ENCODE data around the gene ATXN1. TPM values are rescaled to one million over a fixed set of nuclear protein-coding genes. Genes with fewer than 3 reads are reported as not detected.

ATXN1 gene
- total and polyA plus RNA-seq, 2 donors from 2014 or later, result 4.2 to 58.2 TPM

DNA sequence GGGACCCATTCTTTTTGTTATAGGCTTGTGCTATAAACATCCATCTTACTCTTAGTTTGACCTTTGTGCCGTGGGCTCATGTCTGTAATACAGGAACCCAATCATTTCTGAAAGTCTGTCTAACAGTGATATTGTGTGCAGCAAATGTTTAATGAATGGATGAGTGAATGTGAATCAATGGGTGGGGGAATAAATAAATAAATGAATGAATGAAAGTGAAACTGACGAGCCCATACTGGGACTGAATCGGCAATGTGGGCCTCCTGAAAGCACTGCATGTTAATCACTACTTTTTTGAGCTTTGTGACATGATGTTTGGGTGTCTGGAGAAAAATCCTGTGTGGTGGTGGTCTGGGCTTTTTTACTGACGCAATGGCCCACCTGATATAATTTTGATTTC lies 347.9 kb downstream of the ATXN1 start:
- DNase-seq (no peak), FAIRE-seq (no peak)
- intact Hi-C loops (cut with DNase I), result no loop called here
- Histone ChIP-seq H3K36me3 (ENCODE audit: control insufficient read depth in 2 of 3, insufficient read depth in 3 of 3, low read length in 3 of 3) (no peaks in the 10 kb centered on the region), H3K9ac (ENCODE audit: low read length in 3 of 3) (no peak overlapping the region), H3K9me3 (ENCODE audit: control insufficient read depth in 2 of 3, insufficient read depth in 1 of 3, low read length in 3 of 3) (no peaks in the 10 kb centered on the region), H3K27me3 (ENCODE audit: control insufficient read depth, insufficient read depth, low read length) (no peaks in the 10 kb centered on the region), H3K4me3 (ENCODE audit: low read length in 3 of 3) (no peak overlapping the region), H3K27ac (ENCODE audit: low read depth in 2 of 2, low read length in 2 of 2) (no peak overlapping the region), H3K4me1 (ENCODE audit: control insufficient read depth in 2 of 3, insufficient read depth in 2 of 3, low read depth in 1 of 3, low read length in 3 of 3) (no peaks in the 10 kb centered on the region)
- TF ChIP-seq, protein P1, sequence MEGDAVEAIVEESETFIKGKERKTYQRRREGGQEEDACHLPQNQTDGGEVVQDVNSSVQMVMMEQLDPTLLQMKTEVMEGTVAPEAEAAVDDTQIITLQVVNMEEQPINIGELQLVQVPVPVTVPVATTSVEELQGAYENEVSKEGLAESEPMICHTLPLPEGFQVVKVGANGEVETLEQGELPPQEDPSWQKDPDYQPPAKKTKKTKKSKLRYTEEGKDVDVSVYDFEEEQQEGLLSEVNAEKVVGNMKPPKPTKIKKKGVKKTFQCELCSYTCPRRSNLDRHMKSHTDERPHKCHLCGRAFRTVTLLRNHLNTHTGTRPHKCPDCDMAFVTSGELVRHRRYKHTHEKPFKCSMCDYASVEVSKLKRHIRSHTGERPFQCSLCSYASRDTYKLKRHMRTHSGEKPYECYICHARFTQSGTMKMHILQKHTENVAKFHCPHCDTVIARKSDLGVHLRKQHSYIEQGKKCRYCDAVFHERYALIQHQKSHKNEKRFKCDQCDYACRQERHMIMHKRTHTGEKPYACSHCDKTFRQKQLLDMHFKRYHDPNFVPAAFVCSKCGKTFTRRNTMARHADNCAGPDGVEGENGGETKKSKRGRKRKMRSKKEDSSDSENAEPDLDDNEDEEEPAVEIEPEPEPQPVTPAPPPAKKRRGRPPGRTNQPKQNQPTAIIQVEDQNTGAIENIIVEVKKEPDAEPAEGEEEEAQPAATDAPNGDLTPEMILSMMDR (IDR thresholded peaks at IDR 0.05; ENCODE audit: borderline replicate concordance, extremely low read depth, insufficient read depth), result no peak

DNA sequence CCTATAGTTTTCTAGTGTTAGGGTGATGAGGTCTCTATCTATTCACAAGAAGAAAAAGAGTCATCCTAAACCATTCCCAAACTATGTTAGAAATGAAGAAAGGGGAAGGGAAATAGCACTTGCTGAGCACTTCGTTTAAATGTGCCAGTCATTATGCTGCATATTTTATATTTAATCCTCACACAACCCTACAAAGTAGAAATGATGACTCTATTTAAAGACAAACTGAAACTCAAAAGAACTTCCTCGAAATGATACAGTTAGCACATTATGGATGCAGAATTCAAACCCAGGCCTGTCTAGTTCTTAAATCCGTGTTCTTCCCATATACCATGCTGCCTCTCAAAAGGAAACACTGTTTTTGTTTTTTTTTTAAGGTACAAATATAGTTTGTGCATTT lies 348.3 kb downstream of the ATXN1 start:
- DNase-seq (no peak), FAIRE-seq (no peak)
- Histone ChIP-seq H3K4me1 (ENCODE audit: control insufficient read depth in 2 of 3, insufficient read depth in 2 of 3, low read depth in 1 of 3, low read length in 3 of 3) (no peaks in the 10 kb centered on the region), H3K36me3 (ENCODE audit: control insufficient read depth in 2 of 3, insufficient read depth in 3 of 3, low read length in 3 of 3) (no peaks in the 10 kb centered on the region), H3K27me3 (ENCODE audit: control insufficient read depth, insufficient read depth, low read length) (no peaks in the 10 kb centered on the region), H3K9me3 (ENCODE audit: control insufficient read depth in 2 of 3, insufficient read depth in 1 of 3, low read length in 3 of 3) (no peaks in the 10 kb centered on the region), H3K4me3 (ENCODE audit: low read length in 3 of 3) (no peak overlapping the region), H3K27ac (ENCODE audit: low read depth in 2 of 2, low read length in 2 of 2) (no peak overlapping the region), H3K9ac (ENCODE audit: low read length in 3 of 3) (no peak overlapping the region)
- TF ChIP-seq, protein P1 (IDR thresholded peaks at IDR 0.05; ENCODE audit: borderline replicate concordance, extremely low read depth, insufficient read depth), result no peak
- intact Hi-C loops (cut with DNase I), result no loop called here

DNA sequence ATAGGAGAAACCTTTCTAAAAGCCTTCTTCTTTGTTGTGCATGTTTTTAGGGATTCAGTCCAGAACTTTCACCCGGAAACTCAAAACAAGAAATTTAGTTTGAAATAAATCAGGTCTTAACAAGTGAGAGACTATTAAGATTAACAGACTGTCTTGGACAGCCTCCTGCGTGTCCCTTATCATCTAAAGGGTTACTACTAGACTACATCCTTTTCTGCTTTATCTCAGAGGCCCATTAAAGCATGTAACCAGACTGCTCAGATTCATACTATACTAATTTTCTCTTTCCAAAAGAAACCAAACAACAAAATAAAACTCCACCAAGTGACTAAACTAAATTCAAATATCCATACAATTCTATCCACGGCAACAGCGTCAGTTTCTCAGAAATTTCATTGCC lies 349.1 kb downstream of the ATXN1 start:
- no peak for FAIRE-seq
- no peak overlapping the region for H3K4me3 ChIP-seq (ENCODE audit: low read length in 3 of 3)

More for the DNA sequence above, 349.1 kb downstream of the ATXN1 start:
- Histone ChIP-seq H3K27ac (ENCODE audit: low read depth in 2 of 2, low read length in 2 of 2) (no peak overlapping the region), H3K9me3 (ENCODE audit: control insufficient read depth in 2 of 3, insufficient read depth in 1 of 3, low read length in 3 of 3) (no peaks in the 10 kb centered on the region), H3K4me1 (ENCODE audit: control insufficient read depth in 2 of 3, insufficient read depth in 2 of 3, low read depth in 1 of 3, low read length in 3 of 3) (no peaks in the 10 kb centered on the region), H3K36me3 (ENCODE audit: control insufficient read depth in 2 of 3, insufficient read depth in 3 of 3, low read length in 3 of 3) (no peaks in the 10 kb centered on the region), H3K27me3 (ENCODE audit: control insufficient read depth, insufficient read depth, low read length) (no peaks in the 10 kb centered on the region), H3K9ac (ENCODE audit: low read length in 3 of 3) (no peak overlapping the region)
- intact Hi-C loops (cut with DNase I), result no loop called here
- TF ChIP-seq, protein P1 (IDR thresholded peaks at IDR 0.05; ENCODE audit: borderline replicate concordance, extremely low read depth, insufficient read depth), result no peak
- no peak for DNase-seq
